Transverse colon (tissue), 4 donors: ENCODE data around the gene BRME1. TPM values are rescaled to one million over a fixed set of nuclear protein-coding genes. Genes with fewer than 3 reads are reported as not detected.
A peak's percentile ranks its signal among the peaks of the same experiment; 100 is the strongest.

Source experiments
- DNase-seq: peaks from one replicate; pipeline ENCODE4 v3.0.0-alpha.2; 2019
- H3K27ac ChIP-seq, 4 donors: fragments of 200-600 bp; sonication (generic); 2 replicates each; pipeline ENCODE4 v1.5.1; 2016 to 2018; ENCODE audit warnings: inconsistent platforms in 4 of 4
- H3K27me3 ChIP-seq: fragments of 200-600 bp; sonication (generic); 2 replicates; pipeline ENCODE4 v1.5.1; 2017; ENCODE audit warnings: inconsistent platforms
- H3K36me3 ChIP-seq, 4 donors: fragments of 200-600 bp; sonication (generic); 2 replicates each; pipeline ENCODE4 v1.5.1; 2017 to 2019; ENCODE audit warnings: inconsistent platforms in 4 of 4
- H3K4me1 ChIP-seq, 4 donors: fragments of 200-600 bp; sonication (generic); 2 replicates each; pipeline ENCODE4 v1.5.1; 2017 to 2020; ENCODE audit warnings: inconsistent platforms in 4 of 4
- H3K4me3 ChIP-seq, 4 donors: fragments of 200-600 bp; sonication (generic); 1 replicate in 1 of 4; 2 replicates in 3 of 4; pipeline versions ENCODE4 v1.5.1 to v1.6.1; 2017 to 2019; ENCODE audit warnings: inconsistent platforms in 4 of 4
- H3K9me3 ChIP-seq, 2 donors: fragments of 200-600 bp; sonication (generic); 2 replicates each; pipeline ENCODE4 v1.5.1; 2017 to 2019; ENCODE audit warnings: inconsistent platforms in 2 of 2
- EP300 ChIP-seq: sonication (generic); formaldehyde crosslinking; IDR thresholded peaks from one replicate; pipeline ENCODE4 v1.6.1; 2017; ENCODE audit warnings: antibody characterized with exemption, low read depth
- POLR2A ChIP-seq: fragments of 450-650 bp; IDR thresholded peaks from one replicate; pipeline ENCODE4 v1.6.1; 2016; ENCODE audit warnings: antibody characterized with exemption, mild to moderate bottlenecking, moderate library complexity
- POLR2AphosphoS5 ChIP-seq, 3 donors: sonication (generic); formaldehyde crosslinking; IDR thresholded peaks; one replicate each; pipeline ENCODE4 v1.6.1; 2016; ENCODE audit warnings: antibody characterized with exemption in 3 of 3
- WGBS, 2 donors: methylation state at CpG; one replicate each; pipeline ENCODE4 v1.1.5; 2018; ENCODE audit warnings: low coverage in 1 of 2; 5-methylcytosine and 5-hydroxymethylcytosine counted together
- in situ Hi-C, 4 donors: fragments of 200-750 bp; cut with MboI; loops; one replicate each; pipeline versions ENCODE4 v1.15.0 to v1.15.1; 2017; ENCODE audit warnings: low sequenced_read_pairs in 3 of 4, low pct_ligation_motif_present in 1 of 4, low pct_unique_long_range_greater_than_20kb in 1 of 4
- intact Hi-C: fragments of 100-400 bp; cut with DNase I; formaldehyde crosslinking; loops from one replicate; pipeline ENCODE4 v1.15.1; 2023; ENCODE audit warnings: low total_unique reads
- total RNA-seq, 4 donors: library from RNA; depleted of rRNA; stranded (reverse); fragments of >200 nt; gene quantifications; one replicate each; pipeline ENCODE4 v1.1.0, GENCODE V29; 2016
- TF ChIP-seq, protein P1 (sequence below), 5 experiments: fragments of 200-600 bp in 3 of 5; fragments of 450-650 bp in 2 of 5; sonication (generic) in 3 of 5; IDR thresholded peaks; 1 replicate in 2 of 5; 2 replicates in 3 of 5; pipeline ENCODE4 v1.5.1; 2016 to 2017; ENCODE audit warnings: antibody characterized with exemption in 5 of 5, inconsistent platforms in 3 of 5, mild to moderate bottlenecking in 2 of 5, moderate library complexity in 1 of 5

The BRME1 gene
- total RNA-seq, 4 donors from 2014 or later = 5.2 to 102 (median 6.7) TPM

DNA sequence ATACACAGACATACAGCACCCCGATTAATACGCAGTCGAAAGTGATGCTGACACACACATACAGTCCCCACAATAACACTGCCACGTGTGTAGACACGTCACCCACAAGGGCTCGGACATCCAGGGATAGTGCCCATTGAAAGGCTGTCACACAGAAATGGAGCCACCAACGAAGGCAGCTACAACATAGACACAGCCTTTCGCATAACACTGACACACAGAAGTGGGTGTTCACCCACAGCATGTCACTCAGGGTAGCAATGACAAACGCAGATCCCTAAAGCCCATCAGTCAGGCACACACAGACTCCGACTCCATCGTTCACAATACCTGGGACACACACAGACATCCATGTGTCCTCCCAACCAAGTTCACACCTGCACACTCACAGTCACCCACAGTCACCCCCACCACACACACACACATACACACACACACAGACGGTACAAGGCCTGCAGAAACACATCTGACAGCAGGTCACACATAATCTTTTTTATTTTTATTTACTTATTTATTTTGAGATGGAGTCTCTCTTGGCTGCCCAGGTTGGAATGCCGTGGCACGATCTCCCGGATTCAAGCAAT lies 39.4 kb downstream of the BRME1 start:
- Histone ChIP-seq H3K27me3 (peaks cover 8% of the 10 kb centered on the region), H3K9me3 (no peaks in the 10 kb centered on the region), H3K27ac (peak overlapping the region in 2 of 4 donors; percentile 42 to 57), H3K4me1 (peaks cover 5 to 18% (median 14%) of the 10 kb centered on the region in 4 donors), H3K36me3 (no peaks in the 10 kb centered on the region), H3K4me3 (peak overlapping the region in 2 of 4 donors; percentile 64 to 79)
- 68 to 78% methylated on average over 4 to 15 of the region's 15 CpGs for WGBS, 2 donors
- no peak for TF ChIP-seq POLR2A
- TF ChIP-seq, protein P1, sequence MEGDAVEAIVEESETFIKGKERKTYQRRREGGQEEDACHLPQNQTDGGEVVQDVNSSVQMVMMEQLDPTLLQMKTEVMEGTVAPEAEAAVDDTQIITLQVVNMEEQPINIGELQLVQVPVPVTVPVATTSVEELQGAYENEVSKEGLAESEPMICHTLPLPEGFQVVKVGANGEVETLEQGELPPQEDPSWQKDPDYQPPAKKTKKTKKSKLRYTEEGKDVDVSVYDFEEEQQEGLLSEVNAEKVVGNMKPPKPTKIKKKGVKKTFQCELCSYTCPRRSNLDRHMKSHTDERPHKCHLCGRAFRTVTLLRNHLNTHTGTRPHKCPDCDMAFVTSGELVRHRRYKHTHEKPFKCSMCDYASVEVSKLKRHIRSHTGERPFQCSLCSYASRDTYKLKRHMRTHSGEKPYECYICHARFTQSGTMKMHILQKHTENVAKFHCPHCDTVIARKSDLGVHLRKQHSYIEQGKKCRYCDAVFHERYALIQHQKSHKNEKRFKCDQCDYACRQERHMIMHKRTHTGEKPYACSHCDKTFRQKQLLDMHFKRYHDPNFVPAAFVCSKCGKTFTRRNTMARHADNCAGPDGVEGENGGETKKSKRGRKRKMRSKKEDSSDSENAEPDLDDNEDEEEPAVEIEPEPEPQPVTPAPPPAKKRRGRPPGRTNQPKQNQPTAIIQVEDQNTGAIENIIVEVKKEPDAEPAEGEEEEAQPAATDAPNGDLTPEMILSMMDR (IDR thresholded peaks at IDR 0.05) = no peak
- no peak for TF ChIP-seq POLR2AphosphoS5 (IDR thresholded peaks at IDR 0.05)
- TF ChIP-seq EP300 = no peak
- intact Hi-C loops (loop anchor here (10.0 kb wide), 1 partner anchor 102 kb away; the partner anchor contains the start of gene MRI1), in situ Hi-C loops (loop anchor here (10.0 to 25.0 kb wide), 4 partner anchors 104 to 279 kb away; partner anchors contain the start of genes C19orf53 (in 1 of the 4) and MRI1 (in 1 of the 4))
- no peak for DNase-seq

DNA sequence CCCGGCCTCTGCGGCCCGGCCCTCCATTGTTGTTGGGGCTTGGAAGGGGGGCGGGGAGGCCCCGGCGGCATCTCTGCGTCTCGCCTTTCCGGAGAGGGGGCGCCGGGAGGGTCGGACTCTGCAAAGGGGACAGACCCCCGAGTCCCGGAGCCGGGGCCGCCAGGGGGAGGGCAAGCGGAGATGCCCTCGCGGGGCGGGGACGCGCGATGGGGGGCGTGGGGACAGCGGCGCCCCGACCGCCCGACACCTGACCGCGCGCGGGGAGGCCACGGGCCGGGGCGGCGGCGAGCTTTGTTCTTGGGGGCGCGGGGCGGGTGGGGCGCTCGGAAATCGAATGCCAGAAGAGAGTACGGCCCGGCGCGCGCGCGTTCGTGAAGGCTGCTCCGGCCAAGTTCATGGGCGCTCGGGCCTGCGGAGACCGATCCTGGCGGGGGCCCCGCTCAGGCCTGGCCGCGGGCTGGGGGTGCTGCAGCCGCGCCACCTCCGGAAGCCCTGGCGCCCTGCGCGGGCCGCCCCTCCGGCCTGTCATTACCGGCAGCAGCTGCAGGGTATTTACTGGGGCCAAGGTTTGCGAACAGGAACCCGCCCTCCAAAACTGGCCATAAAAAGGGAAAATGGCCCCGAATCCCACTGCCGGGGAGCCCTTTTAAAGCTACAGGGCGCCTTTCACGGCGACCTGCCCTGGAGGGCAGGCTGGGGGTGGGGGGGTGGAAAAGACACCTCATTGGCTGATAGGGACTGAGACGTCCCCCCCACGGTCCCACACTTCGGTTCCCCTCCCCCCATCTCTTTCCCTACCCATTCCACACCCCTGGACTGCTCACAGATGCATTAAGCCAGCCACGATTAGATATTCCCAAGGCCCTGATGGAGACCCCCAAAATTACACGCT lies 40.1 kb downstream of the BRME1 start:
- H3K9me3 ChIP-seq = no peaks in the 10 kb centered on the region
- intact Hi-C loops (loop anchor here (10.0 kb wide), 1 partner anchor 101 kb away; the partner anchor contains the start of gene MRI1), in situ Hi-C loops (loop anchor here (10.0 to 25.0 kb wide), 4 partner anchors 104 to 279 kb away; partner anchors contain the start of genes C19orf53 (in 1 of the 4) and MRI1 (in 1 of the 4))
- TF ChIP-seq EP300 = no peak
- TF ChIP-seq POLR2A = no peak
- TF ChIP-seq POLR2AphosphoS5 (IDR thresholded peaks at IDR 0.05) = no peak
- TF ChIP-seq, protein P1 (IDR thresholded peaks at IDR 0.05) = no peak
- H3K27ac ChIP-seq = peak overlapping the region; percentile 42 to 75 (median 58)
- H3K4me1 ChIP-seq = peaks cover 5 to 23% (median 18%) of the 10 kb centered on the region in 4 donors
- WGBS, 2 donors = 1% methylated on average over 58 of the region's 82 CpGs; no CpG with 5 or more reads in 1 of the 2 donors
- no peak for DNase-seq
- H3K4me3 ChIP-seq = peak overlapping the region; percentile 64 to 79 (median 67)
- no peaks in the 10 kb centered on the region for H3K36me3 ChIP-seq
- H3K27me3 ChIP-seq = peaks cover 8% of the 10 kb centered on the region

DNA sequence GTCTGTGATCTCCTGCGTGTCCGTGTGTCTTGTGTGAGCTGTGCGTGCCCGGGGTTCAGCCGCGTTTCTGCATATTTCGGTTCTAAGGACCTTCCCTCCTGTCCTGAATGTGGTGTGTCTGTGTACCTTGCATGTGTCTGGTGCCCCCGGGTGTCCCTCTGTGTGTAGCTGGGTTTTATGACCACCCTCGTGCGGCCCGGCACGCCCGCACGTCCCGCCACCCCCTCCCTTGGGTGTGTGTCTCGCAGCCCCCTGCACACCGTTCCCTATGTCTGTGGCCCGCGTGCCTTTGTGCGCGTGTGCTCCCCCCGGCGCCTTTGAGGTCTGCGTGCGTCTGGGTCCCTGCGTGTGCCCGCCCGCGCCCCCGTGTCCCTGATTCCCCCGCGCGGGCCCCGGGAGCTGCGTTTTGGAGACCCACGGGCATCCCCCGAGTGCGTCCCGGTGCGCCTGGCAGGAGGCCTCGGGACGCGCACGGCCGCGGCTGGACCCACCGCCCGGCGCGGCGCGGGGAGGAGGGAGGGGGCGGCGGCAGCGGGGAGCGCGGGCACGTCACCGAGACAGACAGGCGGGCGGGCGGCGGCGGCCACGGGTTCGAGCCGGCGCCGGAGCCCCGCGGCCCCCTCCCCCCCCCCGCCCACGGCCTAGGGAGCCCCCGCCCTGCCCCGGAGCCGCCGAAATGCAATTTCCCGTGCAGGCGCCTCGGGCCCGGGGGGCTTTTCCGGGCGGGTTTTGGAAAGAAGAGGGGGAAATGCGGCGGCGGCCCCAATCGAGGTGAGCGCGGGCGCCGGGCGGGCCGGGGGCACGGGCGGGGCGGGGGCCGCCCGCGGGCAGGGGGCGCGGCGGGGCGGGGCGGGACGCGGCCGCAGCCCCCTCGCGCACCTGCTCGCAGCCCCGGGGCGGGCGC lies 41.0 kb downstream of the BRME1 start:
- TF ChIP-seq POLR2AphosphoS5 (IDR thresholded peaks at IDR 0.05) (no peak), EP300 (no peak), POLR2A (no peak)
- TF ChIP-seq, protein P1 (IDR thresholded peaks at IDR 0.05) = no peak
- no peak for DNase-seq
- Histone ChIP-seq H3K9me3 (no peaks in the 10 kb centered on the region), H3K4me3 (peak overlapping the region in 3 of 4 donors; percentile 64 to 79 (median 67)), H3K27me3 (peaks cover 8% of the 10 kb centered on the region), H3K4me1 (peaks cover 5 to 23% (median 18%) of the 10 kb centered on the region in 4 donors), H3K36me3 (no peaks in the 10 kb centered on the region), H3K27ac (peak overlapping the region; percentile 57 to 84 (median 67))
- in situ Hi-C loops = loop anchor here (5.0 to 25.0 kb wide), 5 partner anchors 83 to 278 kb away; partner anchors contain the start of genes C19orf53 (in 1 of the 4) and MRI1 (in 1 of the 4)
- 6% methylated on average over 48 of the region's 113 CpGs; no CpG with 5 or more reads in 1 of the 2 donors for WGBS, 2 donors
- intact Hi-C loops = loop anchor here (10.0 kb wide), 1 partner anchor 100 kb away; the partner anchor contains the start of gene MRI1
